ENCODE measurements around the gene GEMIN5. TPM values are rescaled to one million over a fixed set of nuclear protein-coding genes. Genes with fewer than 3 reads are reported as not detected.

The GEMIN5 gene
- total RNA-seq, 1 experiment from 2014 or later: 29.5 TPM

DNA sequence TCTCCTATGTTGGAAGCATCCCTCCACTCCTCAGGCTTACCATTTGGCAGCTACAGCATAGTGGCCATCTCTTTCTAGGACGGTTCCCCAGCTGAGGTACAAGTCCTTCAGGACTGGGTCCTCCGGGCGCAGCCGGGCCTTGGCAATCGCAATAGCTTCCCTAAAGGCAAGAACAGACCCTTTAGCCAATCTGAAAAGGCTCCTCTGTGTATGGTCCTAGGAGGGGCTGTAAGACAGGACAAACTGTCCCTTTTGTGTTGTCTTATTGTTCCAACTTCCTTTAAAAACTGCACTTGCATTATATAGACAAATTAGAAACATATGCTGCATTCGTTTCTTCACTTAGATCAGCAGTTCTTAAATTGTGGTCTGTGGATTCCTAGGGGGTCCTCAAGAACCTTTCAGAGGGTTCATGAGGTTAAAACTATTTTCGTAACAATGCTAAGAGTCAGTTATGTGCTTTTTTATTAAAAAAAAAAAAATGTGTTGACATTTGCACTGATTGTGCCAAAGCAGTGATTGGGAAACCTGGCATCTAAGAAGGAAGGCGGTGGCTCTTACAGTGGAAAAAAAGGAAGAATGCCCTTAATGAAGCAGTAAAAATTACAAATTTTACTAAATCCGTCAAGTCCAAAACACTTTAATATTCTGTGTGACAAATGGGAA lies 38.7 kb downstream of the GEMIN5 start:
- Histone ChIP-seq H3K9me3 (ENCODE audit: control insufficient read depth, insufficient read depth, low read depth, low read length) (no peaks in the 10 kb centered on the region), H3K27ac (ENCODE audit: low read length) (no peak overlapping the region), H3K4me3 (ENCODE audit: low read depth in 2 of 2, low read length in 2 of 2) (no peak overlapping the region), H3K27me3 (ENCODE audit: control insufficient read depth, insufficient read depth, low read length) (no peaks in the 10 kb centered on the region), H3K4me1 (ENCODE audit: control insufficient read depth, insufficient read depth, low read length) (no peaks in the 10 kb centered on the region), H3K36me3 (ENCODE audit: control insufficient read depth, insufficient read depth, low read length) (peaks cover 45% of the 10 kb centered on the region)
- CTCF ChIA-PET: no interaction called here
- DNase-seq (ENCODE audit: low read depth, low spot score) (no peak), ATAC-seq (no peak)
- in situ Hi-C loops (cut with HindIII; ENCODE audit: low pct_unique_long_range_greater_than_20kb, low sequenced_read_pairs) (no loop called here), intact Hi-C loops (cut with micrococcal nuclease; ENCODE audit: unreplicated experiment) (no loop called here)
- TF ChIP-seq, protein P1, sequence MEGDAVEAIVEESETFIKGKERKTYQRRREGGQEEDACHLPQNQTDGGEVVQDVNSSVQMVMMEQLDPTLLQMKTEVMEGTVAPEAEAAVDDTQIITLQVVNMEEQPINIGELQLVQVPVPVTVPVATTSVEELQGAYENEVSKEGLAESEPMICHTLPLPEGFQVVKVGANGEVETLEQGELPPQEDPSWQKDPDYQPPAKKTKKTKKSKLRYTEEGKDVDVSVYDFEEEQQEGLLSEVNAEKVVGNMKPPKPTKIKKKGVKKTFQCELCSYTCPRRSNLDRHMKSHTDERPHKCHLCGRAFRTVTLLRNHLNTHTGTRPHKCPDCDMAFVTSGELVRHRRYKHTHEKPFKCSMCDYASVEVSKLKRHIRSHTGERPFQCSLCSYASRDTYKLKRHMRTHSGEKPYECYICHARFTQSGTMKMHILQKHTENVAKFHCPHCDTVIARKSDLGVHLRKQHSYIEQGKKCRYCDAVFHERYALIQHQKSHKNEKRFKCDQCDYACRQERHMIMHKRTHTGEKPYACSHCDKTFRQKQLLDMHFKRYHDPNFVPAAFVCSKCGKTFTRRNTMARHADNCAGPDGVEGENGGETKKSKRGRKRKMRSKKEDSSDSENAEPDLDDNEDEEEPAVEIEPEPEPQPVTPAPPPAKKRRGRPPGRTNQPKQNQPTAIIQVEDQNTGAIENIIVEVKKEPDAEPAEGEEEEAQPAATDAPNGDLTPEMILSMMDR (IDR thresholded peaks at IDR 0.05): no peak
- TF ChIP-seq TCF7L2 (IDR thresholded peaks at IDR 0.05; ENCODE audit: low read depth, low read length) (no peak), SIN3A (IDR thresholded peaks at IDR 0.05; ENCODE audit: borderline replicate concordance, insufficient read depth, low read depth, low read length) (no peak)
- TSS peak; percentile 37 for BruUV-seq (replicated peaks)
- POLR2A ChIA-PET: no interaction called here

DNA sequence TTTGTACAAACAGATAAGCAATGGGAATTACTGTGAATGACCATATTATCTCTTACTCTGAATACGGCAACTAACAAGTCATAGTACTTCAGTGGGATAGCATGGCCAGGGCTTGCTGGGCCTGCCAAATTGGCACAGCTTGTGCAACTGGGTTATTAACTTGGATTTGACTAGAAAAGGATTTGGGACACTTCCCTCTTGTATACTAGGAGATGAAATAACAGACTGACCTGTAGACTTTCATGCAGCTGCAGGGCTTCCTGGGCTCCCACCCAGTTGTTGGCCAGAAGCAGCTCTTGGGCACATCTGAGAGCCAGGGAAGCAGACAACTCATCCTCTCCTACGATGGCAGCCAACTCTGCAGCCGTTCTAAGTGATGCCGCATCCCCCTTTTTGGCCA lies 39.8 kb downstream of the GEMIN5 start:
- H3K36me3 ChIP-seq (ENCODE audit: control insufficient read depth, insufficient read depth, low read length): peaks cover 39% of the 10 kb centered on the region
- H3K9me3 ChIP-seq (ENCODE audit: control insufficient read depth, insufficient read depth, low read depth, low read length): no peaks in the 10 kb centered on the region
- ATAC-seq: no peak
- BruUV-seq (replicated peaks): no TSS peak
- no peak overlapping the region for H3K27ac ChIP-seq (ENCODE audit: low read length)
- ChIA-PET CTCF (no interaction called here), POLR2A (no interaction called here)
- H3K4me1 ChIP-seq (ENCODE audit: control insufficient read depth, insufficient read depth, low read length): no peaks in the 10 kb centered on the region
- no peak overlapping the region for H3K4me3 ChIP-seq (ENCODE audit: low read depth in 2 of 2, low read length in 2 of 2)
- no peak for DNase-seq (ENCODE audit: low read depth, low spot score)
- intact Hi-C loops (cut with micrococcal nuclease; ENCODE audit: unreplicated experiment): no loop called here
- in situ Hi-C loops (cut with HindIII; ENCODE audit: low pct_unique_long_range_greater_than_20kb, low sequenced_read_pairs): no loop called here
- H3K27me3 ChIP-seq (ENCODE audit: control insufficient read depth, insufficient read depth, low read length): no peaks in the 10 kb centered on the region
- TF ChIP-seq POLR2AphosphoS5 (IDR thresholded peaks at IDR 0.05; ENCODE audit: low read depth, low read length): no peak
- TF ChIP-seq, protein P1 (IDR thresholded peaks at IDR 0.05): no peak
- TF ChIP-seq TCF7L2 (IDR thresholded peaks at IDR 0.05; ENCODE audit: low read depth, low read length): no peak
- no peak for TF ChIP-seq SIN3A (IDR thresholded peaks at IDR 0.05; ENCODE audit: borderline replicate concordance, insufficient read depth, low read depth, low read length)
- TF ChIP-seq, protein P2, sequence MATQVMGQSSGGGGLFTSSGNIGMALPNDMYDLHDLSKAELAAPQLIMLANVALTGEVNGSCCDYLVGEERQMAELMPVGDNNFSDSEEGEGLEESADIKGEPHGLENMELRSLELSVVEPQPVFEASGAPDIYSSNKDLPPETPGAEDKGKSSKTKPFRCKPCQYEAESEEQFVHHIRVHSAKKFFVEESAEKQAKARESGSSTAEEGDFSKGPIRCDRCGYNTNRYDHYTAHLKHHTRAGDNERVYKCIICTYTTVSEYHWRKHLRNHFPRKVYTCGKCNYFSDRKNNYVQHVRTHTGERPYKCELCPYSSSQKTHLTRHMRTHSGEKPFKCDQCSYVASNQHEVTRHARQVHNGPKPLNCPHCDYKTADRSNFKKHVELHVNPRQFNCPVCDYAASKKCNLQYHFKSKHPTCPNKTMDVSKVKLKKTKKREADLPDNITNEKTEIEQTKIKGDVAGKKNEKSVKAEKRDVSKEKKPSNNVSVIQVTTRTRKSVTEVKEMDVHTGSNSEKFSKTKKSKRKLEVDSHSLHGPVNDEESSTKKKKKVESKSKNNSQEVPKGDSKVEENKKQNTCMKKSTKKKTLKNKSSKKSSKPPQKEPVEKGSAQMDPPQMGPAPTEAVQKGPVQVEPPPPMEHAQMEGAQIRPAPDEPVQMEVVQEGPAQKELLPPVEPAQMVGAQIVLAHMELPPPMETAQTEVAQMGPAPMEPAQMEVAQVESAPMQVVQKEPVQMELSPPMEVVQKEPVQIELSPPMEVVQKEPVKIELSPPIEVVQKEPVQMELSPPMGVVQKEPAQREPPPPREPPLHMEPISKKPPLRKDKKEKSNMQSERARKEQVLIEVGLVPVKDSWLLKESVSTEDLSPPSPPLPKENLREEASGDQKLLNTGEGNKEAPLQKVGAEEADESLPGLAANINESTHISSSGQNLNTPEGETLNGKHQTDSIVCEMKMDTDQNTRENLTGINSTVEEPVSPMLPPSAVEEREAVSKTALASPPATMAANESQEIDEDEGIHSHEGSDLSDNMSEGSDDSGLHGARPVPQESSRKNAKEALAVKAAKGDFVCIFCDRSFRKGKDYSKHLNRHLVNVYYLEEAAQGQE (IDR thresholded peaks at IDR 0.05; ENCODE audit: insufficient read depth in 1 of 2, low read depth in 2 of 2, low read length in 1 of 2): no peak

Data from Panc1 (cell line).